GM23338 (cell line): Measurements from ENCODE around the gene TAOK1.

Source experiments
- CREB1 ChIP-seq: fragments of 250-450 bp; sonication (Bioruptor Pico); IDR thresholded peaks from 2 replicates; pipeline ENCODE4 v1.5.0; 2020; ENCODE audit warnings: low read depth, mild to moderate bottlenecking, moderate library complexity
- EZH2 ChIP-seq: fragments of 200-600 bp; sonication (generic); IDR thresholded peaks from one replicate; pipeline ENCODE4 v1.8.0; 2017; ENCODE audit warnings: antibody characterized with exemption, mild to moderate bottlenecking, low read depth; ENCODE audit not compliant: unreplicated experiment
- EZH2phosphoT487 ChIP-seq: fragments of 200-600 bp; sonication (generic); IDR thresholded peaks from one replicate; pipeline ENCODE4 v1.8.1; 2018; ENCODE audit warnings: antibody characterized with exemption; ENCODE audit not compliant: unreplicated experiment
- JUNB ChIP-seq: IDR thresholded peaks from one replicate; pipeline ENCODE4 v1.6.1; 2016; ENCODE audit warnings: antibody characterized with exemption; ENCODE audit not compliant: unreplicated experiment
- POLR2AphosphoS5 ChIP-seq: IDR thresholded peaks from 2 replicates; pipeline ENCODE4 v1.6.1; 2016; ENCODE audit warnings: antibody characterized with exemption, low read depth
- TF ChIP-seq, protein P1 (sequence below), 2 experiments: fragments of 200-600 bp in 1 of 2; sonication (generic) in 1 of 2; conservative IDR thresholded peaks; 2 replicates each; pipeline versions ENCODE4 v1.5.1 to v1.6.1; 2016 to 2017; ENCODE audit warnings: antibody characterized with exemption in 2 of 2, low read depth in 2 of 2, mild to moderate bottlenecking in 2 of 2, moderate library complexity in 1 of 2

DNA sequence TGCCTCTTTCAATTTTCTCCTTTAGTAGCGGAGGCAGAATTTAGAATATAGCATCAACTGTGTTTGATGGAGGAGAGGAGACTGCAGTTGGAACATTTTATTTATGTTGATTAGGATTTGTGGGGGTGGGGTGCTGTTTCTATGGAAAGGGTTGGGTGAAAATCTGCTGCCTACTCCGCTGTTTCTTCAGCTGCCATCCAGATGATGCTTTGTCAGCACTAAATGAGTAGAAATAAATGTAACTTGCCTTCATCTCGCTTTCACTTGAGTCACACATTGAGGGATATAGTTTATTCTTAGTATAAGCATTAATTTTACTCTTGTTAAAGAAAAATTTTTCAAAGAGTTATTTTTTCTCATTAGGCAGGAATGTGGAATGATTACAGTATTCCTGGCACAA is 134.5 kb downstream of the TAOK1 start:
- TF ChIP-seq EZH2 = no peak
- TF ChIP-seq POLR2AphosphoS5 = no peak
- TF ChIP-seq, protein P1, sequence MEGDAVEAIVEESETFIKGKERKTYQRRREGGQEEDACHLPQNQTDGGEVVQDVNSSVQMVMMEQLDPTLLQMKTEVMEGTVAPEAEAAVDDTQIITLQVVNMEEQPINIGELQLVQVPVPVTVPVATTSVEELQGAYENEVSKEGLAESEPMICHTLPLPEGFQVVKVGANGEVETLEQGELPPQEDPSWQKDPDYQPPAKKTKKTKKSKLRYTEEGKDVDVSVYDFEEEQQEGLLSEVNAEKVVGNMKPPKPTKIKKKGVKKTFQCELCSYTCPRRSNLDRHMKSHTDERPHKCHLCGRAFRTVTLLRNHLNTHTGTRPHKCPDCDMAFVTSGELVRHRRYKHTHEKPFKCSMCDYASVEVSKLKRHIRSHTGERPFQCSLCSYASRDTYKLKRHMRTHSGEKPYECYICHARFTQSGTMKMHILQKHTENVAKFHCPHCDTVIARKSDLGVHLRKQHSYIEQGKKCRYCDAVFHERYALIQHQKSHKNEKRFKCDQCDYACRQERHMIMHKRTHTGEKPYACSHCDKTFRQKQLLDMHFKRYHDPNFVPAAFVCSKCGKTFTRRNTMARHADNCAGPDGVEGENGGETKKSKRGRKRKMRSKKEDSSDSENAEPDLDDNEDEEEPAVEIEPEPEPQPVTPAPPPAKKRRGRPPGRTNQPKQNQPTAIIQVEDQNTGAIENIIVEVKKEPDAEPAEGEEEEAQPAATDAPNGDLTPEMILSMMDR (conservative IDR thresholded peaks at IDR 0.05; ENCODE audit: low read depth in 2 of 2) = no peak
- TF ChIP-seq JUNB = no peak
- TF ChIP-seq EZH2phosphoT487 = no peak
- no peak for TF ChIP-seq CREB1
